Muscle of leg (tissue), 16 donors: Measurements from ENCODE around the gene TUG1. TPM values are rescaled to one million over a fixed set of nuclear protein-coding genes. Genes with fewer than 3 reads are reported as not detected.

ENCODE experiments used
- DNase-seq: peaks from one replicate; pipeline ENCODE4 v3.0.0; 2013
- H3K27ac ChIP-seq: one replicate; pipeline ENCODE4 v1.5.1; 2013; ENCODE audit warnings: mild to moderate bottlenecking, low read length, control low read depth
- H3K27me3 ChIP-seq: one replicate; pipeline ENCODE4 v1.6.1; 2013; ENCODE audit warnings: low read length; ENCODE audit not compliant: control insufficient read depth, insufficient read depth
- H3K36me3 ChIP-seq: one replicate; pipeline ENCODE4 v1.6.1; 2013; ENCODE audit warnings: low read length; ENCODE audit not compliant: control insufficient read depth, insufficient read depth
- H3K4me1 ChIP-seq: one replicate; pipeline ENCODE4 v1.6.1; 2013; ENCODE audit warnings: low read length; ENCODE audit not compliant: control insufficient read depth, insufficient read depth
- H3K4me3 ChIP-seq: one replicate; pipeline ENCODE4 v1.5.1; 2013; ENCODE audit warnings: low read length, control low read depth
- H3K9me3 ChIP-seq: replicated peaks from 2 replicates; pipeline ENCODE4 v1.6.1; 2013; ENCODE audit warnings: low read depth, low read length; ENCODE audit not compliant: control insufficient read depth
- WGBS: methylation state at CpG from one replicate; pipeline ENCODE4 v1.1.5; 2013; ENCODE audit warnings: missing lambda C conversion rate; ENCODE audit not compliant: insufficient coverage; 5-methylcytosine and 5-hydroxymethylcytosine counted together
- long read RNA-seq, 11 donors: transcript quantifications; one replicate each; lab custom pipeline, GENCODE V29; 2026
- polyA plus RNA-seq, 8 donors: library from polyadenylated mRNA; unstranded; fragments of 120-200 nt; gene quantifications; one replicate each; pipeline versions ENCODE4 v1.2.1 to v1.2.3, GENCODE V29; 2013; ENCODE audit warnings: inconsistent platforms in 1 of 8, low replicate concordance in 1 of 8; ENCODE audit not compliant: insufficient read length in 8 of 8, insufficient read depth in 1 of 8
- total RNA-seq: library from RNA; stranded (reverse); fragments of 120-200 nt; gene quantifications from one replicate; pipeline ENCODE4 v1.2.4, GENCODE V29; 2013

TUG1 gene
- total RNA-seq (69.2 TPM), polyA plus RNA-seq (100 to 1,000 TPM in 5 of 8 donors, 10 to 100 TPM in 3; 80.9 to 126 (median 108) TPM)
- long read RNA-seq, donor 1, full-length matches to known transcripts, result 30 of 30 reads
- long read RNA-seq, donor 1, partial matches to known transcripts, result 0 of 30 reads
- long read RNA-seq, donor 1, other reads (novel, unspliced or antisense), result 0 of 30 reads
- long read RNA-seq, donor 2, full-length matches to known transcripts, result 1 of 1 reads
- long read RNA-seq, donor 2, partial matches to known transcripts, result 0 of 1 reads
- long read RNA-seq, donor 2, other reads (novel, unspliced or antisense), result 0 of 1 reads
- long read RNA-seq, donor 3, full-length matches to known transcripts, result 35 of 40 reads
- long read RNA-seq, donor 3, partial matches to known transcripts, result 5 of 40 reads
- long read RNA-seq, donor 3, other reads (novel, unspliced or antisense), result 0 of 40 reads
- long read RNA-seq, donor 4, full-length matches to known transcripts, result 12 of 12 reads
- long read RNA-seq, donor 4, partial matches to known transcripts, result 0 of 12 reads
- long read RNA-seq, donor 4, other reads (novel, unspliced or antisense), result 0 of 12 reads
- long read RNA-seq, donor 5, full-length matches to known transcripts, result 105 of 105 reads
- long read RNA-seq, donor 5, partial matches to known transcripts, result 0 of 105 reads
- long read RNA-seq, donor 5, other reads (novel, unspliced or antisense), result 0 of 105 reads
- long read RNA-seq, donor 6, full-length matches to known transcripts, result 49 of 65 reads
- long read RNA-seq, donor 6, partial matches to known transcripts, result 16 of 65 reads
- long read RNA-seq, donor 6, other reads (novel, unspliced or antisense), result 0 of 65 reads
- long read RNA-seq, donor 7, full-length matches to known transcripts, result 47 of 47 reads
- long read RNA-seq, donor 7, partial matches to known transcripts, result 0 of 47 reads
- long read RNA-seq, donor 7, other reads (novel, unspliced or antisense), result 0 of 47 reads
- long read RNA-seq, donor 8, full-length matches to known transcripts, result 27 of 27 reads
- long read RNA-seq, donor 8, partial matches to known transcripts, result 0 of 27 reads
- long read RNA-seq, donor 8, other reads (novel, unspliced or antisense), result 0 of 27 reads
- long read RNA-seq, donor 9, full-length matches to known transcripts, result 29 of 29 reads
- long read RNA-seq, donor 9, partial matches to known transcripts, result 0 of 29 reads
- long read RNA-seq, donor 9, other reads (novel, unspliced or antisense), result 0 of 29 reads
- long read RNA-seq, donor 10, full-length matches to known transcripts, result 41 of 41 reads
- long read RNA-seq, donor 10, partial matches to known transcripts, result 0 of 41 reads
- long read RNA-seq, donor 10, other reads (novel, unspliced or antisense), result 0 of 41 reads
- long read RNA-seq, donor 11, full-length matches to known transcripts, result 35 of 35 reads
- long read RNA-seq, donor 11, partial matches to known transcripts, result 0 of 35 reads
- long read RNA-seq, donor 11, other reads (novel, unspliced or antisense), result 0 of 35 reads

DNA sequence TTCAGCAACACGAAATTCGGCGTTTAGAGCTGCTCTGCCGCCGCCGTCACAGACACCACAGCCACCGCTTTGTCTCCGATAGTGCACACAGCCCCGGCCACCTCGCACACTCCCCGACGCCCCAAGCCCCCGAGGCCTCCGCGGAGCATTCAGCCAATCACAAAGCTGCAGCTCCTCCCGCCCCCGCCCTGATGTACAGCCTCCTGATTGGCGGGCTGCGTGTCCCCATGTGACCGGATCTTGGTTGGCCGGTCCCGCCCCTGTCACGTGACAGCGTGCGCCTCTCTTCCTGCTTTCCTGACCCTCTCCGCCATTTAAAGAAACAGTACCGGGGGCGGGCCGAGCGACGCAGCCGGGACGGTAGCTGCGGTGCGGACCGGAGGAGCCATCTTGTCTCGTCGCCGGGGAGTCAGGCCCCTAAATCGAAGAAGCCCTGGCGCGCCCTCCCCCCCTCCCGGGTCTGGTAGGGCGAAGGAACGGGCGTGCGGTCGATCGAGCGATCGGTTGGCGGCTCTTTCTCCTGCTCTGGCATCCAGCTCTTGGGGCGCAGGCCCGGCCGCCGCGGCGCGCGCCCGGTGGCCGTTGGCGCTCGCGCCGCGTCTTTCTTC is at the start of gene TUG1:
Gene TUG1, plus strand, starts transcription at position 342 of the 608 bp plus-strand sequence.
- Histone ChIP-seq H3K9me3 (peaks cover 57% of the 10 kb centered on the region), H3K4me1 (peaks cover 11% of the 10 kb centered on the region)
- WGBS, result 0% methylated on average over 67 of the region's 67 CpGs

GRCh38 chr22:30919973-30920372 is 49.1 kb upstream of the TUG1 start:
- 100% methylated on average over 1 of the region's 7 CpGs for whole genome bisulfite sequencing
- H3K4me3 ChIP-seq, result no peak overlapping the region
- peaks cover 3% of the 10 kb centered on the region for H3K9me3 ChIP-seq
- no peak for DNase-seq
- no peak overlapping the region for H3K27ac ChIP-seq
- H3K4me1 ChIP-seq, result no peaks in the 10 kb centered on the region
- H3K27me3 ChIP-seq, result peaks cover 4% of the 10 kb centered on the region
- no peaks in the 10 kb centered on the region for H3K36me3 ChIP-seq

More for the DNA sequence above, at the start of gene TUG1:
- H3K36me3 ChIP-seq, result peaks cover 24% of the 10 kb centered on the region
- peak; percentile 99 for DNase-seq
- H3K27me3 ChIP-seq, result no peaks in the 10 kb centered on the region
- H3K4me3 ChIP-seq, result peak within 1 kb of the TSS; percentile 77
- peak within 1 kb of the TSS; percentile 94 for H3K27ac ChIP-seq

GRCh38 chr22:30920407-30920806 is 48.7 kb upstream of the TUG1 start:
- Histone ChIP-seq H3K9me3 (peaks cover 3% of the 10 kb centered on the region), H3K4me3 (no peak overlapping the region), H3K27ac (no peak overlapping the region), H3K36me3 (peaks cover 1% of the 10 kb centered on the region), H3K4me1 (no peaks in the 10 kb centered on the region), H3K27me3 (peaks cover 4% of the 10 kb centered on the region)
- 0% methylated on average over 4 of the region's 9 CpGs for WGBS
- peak; percentile 70 for DNase-seq

- no peaks in the 10 kb centered on the region for H3K9me3 ChIP-seq
- WGBS, result no CpG with 5 or more reads among the region's 6 CpGs
- H3K36me3 ChIP-seq, result peaks cover 8% of the 10 kb centered on the region
- no peak overlapping the region for H3K4me3 ChIP-seq
- H3K27me3 ChIP-seq, result peaks cover 4% of the 10 kb centered on the region
- H3K27ac ChIP-seq, result no peak overlapping the region
- DNase-seq, result no peak
- no peaks in the 10 kb centered on the region for H3K4me1 ChIP-seq
These were observed 48.0 kb upstream of the TUG1 start for GRCh38 chr22:30921108-30921507.

- Histone ChIP-seq H3K36me3 (peaks cover 17% of the 10 kb centered on the region), H3K4me3 (peak overlapping the region; percentile 31), H3K27me3 (peaks cover 4% of the 10 kb centered on the region), H3K9me3 (no peaks in the 10 kb centered on the region), H3K27ac (no peak overlapping the region), H3K4me1 (no peaks in the 10 kb centered on the region)
- WGBS, result 56% methylated on average over 34 of the region's 34 CpGs
- DNase-seq, result peak; percentile 59
These were observed 46.9 kb upstream of the TUG1 start for GRCh38 chr22:30922151-30922611.

GRCh38 chr22:30923168-30923900 is 45.7 kb upstream of the TUG1 start:
- no peaks in the 10 kb centered on the region for H3K4me1 ChIP-seq
- H3K4me3 ChIP-seq, result no peak overlapping the region
- H3K27ac ChIP-seq, result no peak overlapping the region
- 84% methylated on average over 5 of the region's 9 CpGs for WGBS
- H3K36me3 ChIP-seq, result peaks cover 29% of the 10 kb centered on the region
- H3K9me3 ChIP-seq, result no peaks in the 10 kb centered on the region
- H3K27me3 ChIP-seq, result peaks cover 4% of the 10 kb centered on the region
- DNase-seq, result no peak

- H3K4me3 ChIP-seq, result no peak overlapping the region
- no peaks in the 10 kb centered on the region for H3K4me1 ChIP-seq
- no peaks in the 10 kb centered on the region for H3K9me3 ChIP-seq
- peaks cover 42% of the 10 kb centered on the region for H3K36me3 ChIP-seq
- no peak overlapping the region for H3K27ac ChIP-seq
- WGBS, result 93% methylated on average over 5 of the region's 5 CpGs
- no peak for DNase-seq
- peaks cover 4% of the 10 kb centered on the region for H3K27me3 ChIP-seq
These were observed 43.4 kb upstream of the TUG1 start for GRCh38 chr22:30925667-30926066.

GRCh38 chr22:30926706-30927105 is 42.4 kb upstream of the TUG1 start:
- Histone ChIP-seq H3K36me3 (peaks cover 53% of the 10 kb centered on the region), H3K4me1 (no peaks in the 10 kb centered on the region), H3K27me3 (peaks cover 2% of the 10 kb centered on the region), H3K4me3 (no peak overlapping the region), H3K27ac (no peak overlapping the region), H3K9me3 (no peaks in the 10 kb centered on the region)
- 91% methylated on average over 2 of the region's 4 CpGs for WGBS
- DNase-seq, result no peak
